ENCODE results near the gene UCHL3.

GRCh38 chr13:75621147-75621546 is 71.6 kb downstream of the UCHL3 start:
- TF ChIP-seq USF2 (IDR thresholded peaks at IDR 0.05; ENCODE audit: low read depth, low read length) (no peak), POLR2A (IDR thresholded peaks at IDR 0.05; ENCODE audit: low read depth, low read length) (no peak), RAD21 (IDR thresholded peaks at IDR 0.05; ENCODE audit: low read length) (no peak), CHD1 (IDR thresholded peaks at IDR 0.05; ENCODE audit: low read depth, low read length) (no peak), MAZ (IDR thresholded peaks at IDR 0.05; ENCODE audit: borderline replicate concordance, low read depth, low read length) (no peak), CEBPB (IDR thresholded peaks at IDR 0.05; ENCODE audit: low read depth, low read length) (no peak), BHLHE40 (IDR thresholded peaks at IDR 0.05; ENCODE audit: low read depth, low read length) (no peak), RFX5 (IDR thresholded peaks at IDR 0.05; ENCODE audit: low read depth, low read length) (no peak), SMC3 (IDR thresholded peaks at IDR 0.05; ENCODE audit: low read depth, low read length) (no peak)
- TF ChIP-seq, protein P1, sequence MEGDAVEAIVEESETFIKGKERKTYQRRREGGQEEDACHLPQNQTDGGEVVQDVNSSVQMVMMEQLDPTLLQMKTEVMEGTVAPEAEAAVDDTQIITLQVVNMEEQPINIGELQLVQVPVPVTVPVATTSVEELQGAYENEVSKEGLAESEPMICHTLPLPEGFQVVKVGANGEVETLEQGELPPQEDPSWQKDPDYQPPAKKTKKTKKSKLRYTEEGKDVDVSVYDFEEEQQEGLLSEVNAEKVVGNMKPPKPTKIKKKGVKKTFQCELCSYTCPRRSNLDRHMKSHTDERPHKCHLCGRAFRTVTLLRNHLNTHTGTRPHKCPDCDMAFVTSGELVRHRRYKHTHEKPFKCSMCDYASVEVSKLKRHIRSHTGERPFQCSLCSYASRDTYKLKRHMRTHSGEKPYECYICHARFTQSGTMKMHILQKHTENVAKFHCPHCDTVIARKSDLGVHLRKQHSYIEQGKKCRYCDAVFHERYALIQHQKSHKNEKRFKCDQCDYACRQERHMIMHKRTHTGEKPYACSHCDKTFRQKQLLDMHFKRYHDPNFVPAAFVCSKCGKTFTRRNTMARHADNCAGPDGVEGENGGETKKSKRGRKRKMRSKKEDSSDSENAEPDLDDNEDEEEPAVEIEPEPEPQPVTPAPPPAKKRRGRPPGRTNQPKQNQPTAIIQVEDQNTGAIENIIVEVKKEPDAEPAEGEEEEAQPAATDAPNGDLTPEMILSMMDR (conservative IDR thresholded peaks at IDR 0.05; ENCODE audit: low read depth, low read length) = no peak
